Inferior parietal cortex (tissue), 1 donor: ENCODE results near the gene SPAG5.
"Not testable (repeated sequence)": the region's sequence is repeated elsewhere in the genome, so short reads cannot be mapped to it uniquely, and the experiment has no call there.

Experiments used
- DNase-seq: peaks from one replicate; pipeline ENCODE4 v3.0.0-alpha.2; 2016; ENCODE audit errors: extremely low spot score

SPAG5 gene

GRCh38 chr17:28612936-28613872, 14.4 kb upstream of the SPAG5 start:
- DNase-seq, result peak; percentile 69

GRCh38 chr17:28612531-28612930, 13.7 kb upstream of the SPAG5 start:
- no peak for DNase-seq

- DNase-seq, result no peak
These were observed 11.6 kb upstream of the SPAG5 start for GRCh38 chr17:28610376-28610775.

- not testable (repeated sequence) for DNase-seq
These were observed 5.2 kb upstream of the SPAG5 start for GRCh38 chr17:28604031-28604430.

GRCh38 chr17:28599311-28600184, 723 bp upstream of the SPAG5 start:
- DNase-seq, result peak; percentile 67

GRCh38 chr17:28598389-28598788, 436 bp downstream of the SPAG5 start:
- no peak for DNase-seq

- DNase-seq, result no peak
These were observed 1.0 kb downstream of the SPAG5 start for GRCh38 chr17:28597606-28598383.

- DNase-seq, result no peak
These were observed 6.6 kb downstream of the SPAG5 start for GRCh38 chr17:28592260-28592659.

- DNase-seq, result no peak
These were observed 13.0 kb downstream of the SPAG5 start for GRCh38 chr17:28585851-28586250.

GRCh38 chr17:28584434-28584833, 14.4 kb downstream of the SPAG5 start:
- DNase-seq, result no peak

- no peak for DNase-seq
These were observed 16.3 kb downstream of the SPAG5 start for GRCh38 chr17:28582513-28582912.

- no peak for DNase-seq
These were observed 17.9 kb downstream of the SPAG5 start for GRCh38 chr17:28580959-28581358.

- no peak for DNase-seq
These were observed 19.3 kb downstream of the SPAG5 start for GRCh38 chr17:28579526-28579925.

- DNase-seq, result no peak
These were observed 20.3 kb downstream of the SPAG5 start for GRCh38 chr17:28578246-28579195.

GRCh38 chr17:28577466-28577824, 21.4 kb downstream of the SPAG5 start:
- DNase-seq, result no peak

GRCh38 chr17:28576758-28577465, 21.9 kb downstream of the SPAG5 start, which contains the start of gene ALDOC:
Gene ALDOC, minus strand, starts transcription at chr17:28576895. Its CDS starts 1,363 bp downstream, at chr17:28575532.
- peak; percentile 95 for DNase-seq

GRCh38 chr17:28576016-28576415, 22.8 kb downstream of the SPAG5 start:
- not testable (repeated sequence) for DNase-seq

GRCh38 chr17:28575126-28575795, 23.6 kb downstream of the SPAG5 start:
- DNase-seq, result no peak

- DNase-seq, result no peak
These were observed 24.3 kb downstream of the SPAG5 start for GRCh38 chr17:28574526-28574925.
